D721Med (cell line): Measurements from ENCODE around the gene SPEF2.

Source experiments
- DNase-seq: peaks from one replicate; pipeline ENCODE4 v3.0.0; 2011; ENCODE audit warnings: low spot score; ENCODE audit not compliant: insufficient read length
- FAIRE-seq: peaks from 2 replicates; lab custom pipeline; 2011; peaks lifted over from hg19 to GRCh38; lab: Jason Lieb, UNC
- TF ChIP-seq, protein P1 (sequence below): IDR thresholded peaks from 2 replicates; pipeline ENCODE4 v1.5.1; 2012; ENCODE audit warnings: mild to moderate bottlenecking, control low read depth; ENCODE audit not compliant: insufficient read depth; ENCODE audit errors: missing control alignments

Gene SPEF2

DNA sequence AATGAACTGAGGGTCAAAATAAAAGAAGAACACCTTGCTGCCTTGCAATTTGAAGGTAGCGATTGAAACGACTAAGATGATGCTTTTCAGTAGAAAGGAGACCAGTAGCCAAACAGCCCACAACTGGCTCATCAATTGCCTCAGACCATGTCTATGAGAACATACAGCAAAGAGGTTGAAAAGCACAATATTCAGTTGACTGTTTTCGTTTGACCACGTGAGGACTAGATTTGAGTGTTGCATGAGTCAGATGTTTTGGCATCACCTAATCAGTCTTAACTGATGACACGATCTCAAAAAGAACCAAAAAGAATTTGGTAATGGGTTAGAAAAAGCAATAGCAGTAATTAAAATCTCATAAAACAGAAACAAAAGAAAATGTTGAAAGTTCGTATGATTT, 156.3 kb downstream of the SPEF2 start:
- TF ChIP-seq, protein P1, sequence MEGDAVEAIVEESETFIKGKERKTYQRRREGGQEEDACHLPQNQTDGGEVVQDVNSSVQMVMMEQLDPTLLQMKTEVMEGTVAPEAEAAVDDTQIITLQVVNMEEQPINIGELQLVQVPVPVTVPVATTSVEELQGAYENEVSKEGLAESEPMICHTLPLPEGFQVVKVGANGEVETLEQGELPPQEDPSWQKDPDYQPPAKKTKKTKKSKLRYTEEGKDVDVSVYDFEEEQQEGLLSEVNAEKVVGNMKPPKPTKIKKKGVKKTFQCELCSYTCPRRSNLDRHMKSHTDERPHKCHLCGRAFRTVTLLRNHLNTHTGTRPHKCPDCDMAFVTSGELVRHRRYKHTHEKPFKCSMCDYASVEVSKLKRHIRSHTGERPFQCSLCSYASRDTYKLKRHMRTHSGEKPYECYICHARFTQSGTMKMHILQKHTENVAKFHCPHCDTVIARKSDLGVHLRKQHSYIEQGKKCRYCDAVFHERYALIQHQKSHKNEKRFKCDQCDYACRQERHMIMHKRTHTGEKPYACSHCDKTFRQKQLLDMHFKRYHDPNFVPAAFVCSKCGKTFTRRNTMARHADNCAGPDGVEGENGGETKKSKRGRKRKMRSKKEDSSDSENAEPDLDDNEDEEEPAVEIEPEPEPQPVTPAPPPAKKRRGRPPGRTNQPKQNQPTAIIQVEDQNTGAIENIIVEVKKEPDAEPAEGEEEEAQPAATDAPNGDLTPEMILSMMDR: no peak
- DNase-seq: no peak
- FAIRE-seq: no peak

DNA sequence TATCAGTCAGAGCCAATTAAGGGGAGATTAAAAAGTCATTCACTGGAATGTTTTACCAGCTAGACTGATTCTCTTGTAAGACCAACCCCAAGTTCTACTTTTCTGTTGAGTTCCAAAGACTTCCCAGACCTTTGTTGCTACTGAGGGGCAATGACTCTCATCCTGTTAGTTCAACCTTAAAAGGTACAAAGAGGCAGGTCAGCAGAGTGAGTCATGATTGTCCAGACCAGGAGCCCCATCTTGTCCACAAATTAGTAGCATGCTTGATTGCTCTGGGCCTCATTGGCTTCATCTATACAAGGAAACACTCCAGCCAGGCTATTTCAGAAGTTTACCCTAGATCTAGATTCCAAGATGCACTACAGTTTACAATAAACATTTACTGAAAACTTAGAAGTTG, 159.1 kb downstream of the SPEF2 start:
- DNase-seq: no peak
- no peak for FAIRE-seq
- TF ChIP-seq, protein P1: no peak

DNA sequence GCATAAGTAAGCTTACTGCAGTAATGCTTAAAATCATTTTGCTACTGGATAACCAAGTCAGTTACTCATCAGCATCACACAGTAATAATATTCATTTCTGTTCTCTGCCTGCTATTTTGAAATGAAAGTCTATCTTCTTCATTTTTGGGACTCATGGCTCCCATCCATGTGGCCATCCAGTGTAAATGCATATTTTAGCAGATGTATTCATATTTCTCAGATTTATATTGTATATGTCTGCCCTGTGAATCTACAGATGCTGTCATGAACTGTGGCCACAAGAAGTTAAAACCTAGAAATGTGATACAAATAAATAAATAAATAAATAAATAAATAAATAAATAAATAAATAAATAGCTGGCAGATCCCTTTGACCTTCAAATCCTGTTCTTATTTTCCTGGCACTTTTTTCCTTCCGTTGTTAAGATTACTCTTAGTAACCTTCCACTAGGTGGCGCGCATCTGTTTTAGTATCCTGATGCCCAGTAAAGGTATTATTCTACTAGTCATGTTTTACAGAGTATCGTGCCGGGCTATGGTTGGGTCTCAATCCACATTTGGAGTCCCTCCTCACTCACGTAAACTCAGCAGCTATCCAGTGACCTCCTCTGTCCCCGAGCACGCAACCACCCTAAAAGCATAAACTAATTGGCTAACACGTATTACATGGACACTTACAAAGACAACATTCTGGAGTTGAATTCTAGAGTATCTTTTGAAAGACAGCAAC, 159.9 kb downstream of the SPEF2 start:
- FAIRE-seq (no peak), DNase-seq (no peak)
- TF ChIP-seq, protein P1: peak; percentile 65

DNA sequence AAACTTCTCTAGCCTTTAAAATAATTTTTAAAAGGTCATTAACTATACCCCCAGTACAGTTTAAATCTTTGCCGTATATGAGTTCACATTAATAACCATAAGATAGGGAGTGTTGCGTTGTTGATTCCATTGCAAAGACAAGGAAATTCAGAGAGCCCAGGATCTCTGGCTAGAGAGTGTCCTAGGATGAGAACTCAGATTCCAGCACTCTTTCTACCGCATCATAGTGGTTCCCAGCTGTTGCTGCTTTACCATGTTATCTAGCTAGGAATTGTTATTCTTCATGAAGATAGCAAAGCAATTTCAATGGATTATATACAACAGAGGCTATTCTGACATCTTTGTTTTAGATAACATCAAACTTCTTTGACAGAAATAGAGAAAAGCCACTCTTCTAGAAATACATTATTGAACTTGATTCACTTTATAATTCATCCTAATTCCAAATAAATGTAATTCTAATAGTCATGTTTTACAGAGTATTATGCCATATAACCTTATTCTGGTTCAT, 160.7 kb downstream of the SPEF2 start:
- FAIRE-seq (no peak), DNase-seq (no peak)
- TF ChIP-seq, protein P1: no peak

DNA sequence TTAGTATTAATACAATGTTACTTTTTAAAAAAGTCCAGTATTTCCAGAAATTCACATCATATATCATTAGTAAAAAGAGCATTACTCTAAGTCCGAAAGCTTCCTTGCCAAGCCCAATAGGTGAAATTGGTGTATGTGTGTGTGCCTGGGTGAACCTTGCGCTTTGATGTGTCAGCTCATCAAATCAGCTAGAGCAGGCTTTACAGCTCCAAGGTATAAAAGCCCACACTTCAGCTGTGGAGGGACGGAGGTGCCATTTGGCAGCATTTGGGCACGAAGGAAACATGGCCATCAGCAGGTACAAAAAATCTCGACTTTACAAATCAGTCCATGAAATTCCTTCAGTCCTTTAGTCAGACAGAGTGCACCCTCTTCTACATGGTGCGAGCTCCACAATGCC, 162.6 kb downstream of the SPEF2 start:
- TF ChIP-seq, protein P1: no peak
- no peak for DNase-seq
- no peak for FAIRE-seq

DNA sequence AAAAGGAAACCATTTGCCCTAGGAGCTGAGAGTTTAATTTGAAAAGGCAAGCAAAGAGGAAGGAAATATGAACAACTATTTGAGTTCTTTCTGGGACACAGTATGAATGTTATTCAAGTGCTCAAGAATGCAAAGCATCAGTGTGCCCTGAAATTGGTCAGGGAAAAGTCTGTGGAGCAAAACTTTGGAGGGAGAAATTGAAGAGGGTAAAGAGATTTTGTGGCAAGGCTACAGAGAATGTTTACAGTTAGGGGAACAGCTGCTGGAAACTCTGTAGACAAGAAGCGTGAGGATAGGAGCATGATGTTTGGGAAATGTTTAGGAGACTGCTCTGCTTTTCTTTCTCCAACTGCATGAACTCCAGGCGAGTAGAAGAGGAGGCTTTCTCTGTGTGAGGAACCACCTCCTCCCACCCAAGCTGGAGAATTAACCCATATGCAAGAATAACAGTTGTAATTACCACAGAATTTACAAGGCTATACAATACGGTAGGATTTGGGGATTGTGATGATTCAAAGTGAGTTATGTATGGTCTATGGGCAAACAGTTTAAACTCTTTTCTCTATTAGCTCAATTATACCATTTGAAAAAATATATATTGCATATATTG, 163.6 kb downstream of the SPEF2 start:
- FAIRE-seq (no peak), DNase-seq (no peak)
- TF ChIP-seq, protein P1: no peak

DNA sequence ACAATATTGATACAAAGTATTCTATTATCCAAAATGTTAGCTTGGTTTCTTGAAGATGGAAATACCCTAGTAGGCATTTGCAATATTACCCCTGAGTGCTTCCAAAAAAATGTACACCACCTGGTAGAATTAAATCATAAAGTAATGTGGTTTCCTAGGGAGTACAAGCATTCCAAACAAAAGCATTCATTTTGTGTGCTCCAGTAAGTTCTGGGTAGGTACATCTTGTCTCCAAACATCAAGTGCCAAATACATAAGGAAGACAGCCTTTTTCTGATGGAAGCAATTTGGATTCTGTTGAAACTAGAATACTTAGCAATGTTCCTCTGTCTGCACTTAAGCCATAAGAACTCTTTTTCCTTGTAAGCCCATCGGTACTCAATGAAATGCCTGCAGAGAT, 165.9 kb downstream of the SPEF2 start:
- TF ChIP-seq, protein P1: no peak
- FAIRE-seq: no peak
- DNase-seq: no peak
